Dermis microvascular lymphatic vessel endothelial cell (primary cell): ENCODE measurements around the gene BCAS3. TPM values are rescaled to one million over a fixed set of nuclear protein-coding genes. Genes with fewer than 3 reads are reported as not detected.
A peak's percentile ranks its signal among the peaks of the same experiment; 100 is the strongest.
"Not testable (repeated sequence)": the region's sequence is repeated elsewhere in the genome, so short reads cannot be mapped to it uniquely, and the experiment has no call there.

Source experiments
- DNase-seq, 2 donors: peaks; one replicate each; pipeline versions ENCODE4 v3.0.0 to v3.0.0-alpha.2; 2010; ENCODE audit warnings: low read depth in 2 of 2
- total RNA-seq: library from RNA; depleted of rRNA; stranded (reverse); fragments of >200 nt; gene quantifications from 2 replicates; pipeline ENCODE4 v1.2.1, GENCODE V29; 2014

Gene BCAS3
- total RNA-seq, 1 donor from 2014 or later = 11.3 TPM

DNA sequence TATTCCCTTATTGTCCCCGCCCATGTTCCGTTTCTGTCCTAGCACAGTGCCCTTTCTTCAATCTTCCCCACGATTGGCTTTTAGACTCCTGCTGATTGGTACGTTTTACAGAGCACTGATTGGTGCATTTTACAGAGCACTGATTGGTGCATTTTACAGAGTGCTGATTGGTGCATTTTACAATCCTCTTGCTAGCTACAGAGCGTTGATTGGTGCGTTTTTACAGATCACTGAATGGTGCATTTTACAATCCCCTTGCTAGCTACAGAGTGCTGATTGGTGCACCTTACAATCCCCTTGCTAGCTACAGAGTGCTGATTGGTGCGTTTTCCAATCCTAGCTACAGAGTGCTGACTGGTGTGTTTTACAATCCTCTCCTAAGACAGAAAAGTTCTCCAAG lies 3.0 kb upstream of the BCAS3 start:
- not testable (repeated sequence) for DNase-seq

DNA sequence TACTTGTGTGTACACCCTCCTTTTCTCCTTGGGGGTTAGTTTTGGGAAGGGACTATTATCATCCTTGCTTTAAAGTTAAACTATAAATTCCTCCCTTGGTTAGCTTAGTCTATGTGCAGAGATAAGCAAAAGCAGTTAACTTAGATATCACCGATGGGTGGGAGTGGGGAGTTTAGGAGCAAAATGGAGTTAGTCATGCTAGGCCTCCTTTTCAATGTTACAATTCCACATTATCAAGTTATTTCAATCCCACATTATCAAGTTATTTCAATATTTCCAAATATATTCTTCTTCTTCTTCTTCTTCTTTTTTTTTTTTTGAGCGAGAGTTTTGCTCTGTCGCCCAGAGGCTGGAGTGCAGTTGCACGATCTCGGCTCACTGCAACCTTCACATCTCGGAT lies 1.7 kb upstream of the BCAS3 start:
- DNase-seq = no peak

DNA sequence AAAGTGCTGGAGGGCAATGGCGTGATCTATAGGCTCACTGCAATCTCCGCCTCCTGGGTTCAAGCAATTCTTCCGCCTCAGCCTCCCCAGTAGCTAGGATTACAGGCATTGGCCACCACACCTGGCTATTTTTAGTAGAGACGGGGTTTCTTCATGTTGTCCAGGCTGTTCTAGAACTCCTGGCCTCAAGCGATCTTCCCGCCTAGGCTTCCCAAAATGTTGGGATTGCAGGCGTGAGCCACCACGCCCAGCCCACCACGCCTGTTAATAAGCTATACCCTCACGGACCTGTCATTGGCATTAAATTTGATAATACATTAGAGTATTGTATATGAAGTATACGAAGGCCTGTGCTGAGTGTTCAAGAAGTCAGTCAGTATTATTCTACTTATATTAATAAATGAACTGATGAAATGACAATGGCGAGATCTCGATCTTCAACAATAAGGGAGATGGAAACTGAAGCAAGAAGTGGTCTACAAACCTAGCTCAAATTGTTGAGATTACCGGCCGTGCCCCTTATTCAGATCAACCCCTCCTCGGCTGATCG lies 818 bp upstream of the BCAS3 start:
- peak in 1 of 2 donors; percentile 2 for DNase-seq

DNA sequence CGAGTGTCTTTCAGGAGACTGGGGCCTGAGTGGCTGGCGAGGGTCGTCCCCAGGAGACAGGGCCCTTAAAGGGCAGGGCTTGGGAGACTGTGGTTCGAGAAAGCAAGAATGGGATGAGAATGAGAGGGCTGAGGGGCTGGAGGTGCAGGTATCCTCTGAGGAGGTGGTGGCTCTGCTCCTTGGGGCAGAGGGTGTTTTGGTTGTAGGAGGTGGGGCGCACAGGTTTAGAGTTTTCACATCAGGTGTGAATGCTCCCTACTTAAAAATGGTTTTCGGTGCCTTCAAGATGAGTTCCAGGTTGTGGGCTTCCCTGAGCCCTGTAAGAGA lies 430 bp downstream of the BCAS3 start:
- DNase-seq = no peak

DNA sequence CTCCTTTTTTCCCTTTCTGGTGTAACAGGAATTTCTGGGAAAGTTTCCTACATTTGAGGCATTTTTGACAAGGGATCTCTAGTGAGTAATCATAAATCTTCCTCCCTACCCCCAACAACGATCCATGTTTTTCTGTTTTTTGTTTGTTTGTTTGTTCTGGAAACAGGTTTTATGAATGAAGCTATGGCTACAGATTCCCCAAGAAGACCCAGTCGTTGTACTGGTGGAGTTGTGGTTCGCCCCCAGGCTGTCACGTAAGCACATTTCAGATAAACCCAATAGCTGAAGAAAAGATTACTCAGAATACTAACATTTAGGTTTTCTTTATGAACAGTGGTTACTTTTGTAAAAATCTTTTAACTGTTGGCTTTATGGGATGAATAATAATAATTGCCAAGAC lies 1.6 kb downstream of the BCAS3 start:
- DNase-seq = no peak

DNA sequence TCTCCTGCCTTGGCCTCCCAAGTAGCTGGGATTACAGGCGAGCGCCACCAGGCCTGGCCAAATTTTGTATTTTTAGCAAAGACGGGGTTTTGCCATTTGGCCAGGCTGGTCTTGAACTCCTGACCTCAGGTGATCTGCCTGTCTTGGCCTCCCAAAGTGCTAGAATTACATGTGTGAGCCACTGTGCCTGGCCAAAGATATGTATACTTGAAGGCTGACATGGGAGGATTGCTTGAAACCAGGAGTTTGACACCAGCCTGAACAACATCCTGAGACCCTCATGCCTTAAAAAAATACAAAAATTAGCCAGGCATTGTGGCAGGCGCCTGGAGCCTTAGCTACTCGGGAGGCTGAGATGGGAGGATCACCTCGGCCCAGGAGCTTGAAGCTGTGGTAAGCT lies 3.1 kb downstream of the BCAS3 start:
- DNase-seq = no peak

DNA sequence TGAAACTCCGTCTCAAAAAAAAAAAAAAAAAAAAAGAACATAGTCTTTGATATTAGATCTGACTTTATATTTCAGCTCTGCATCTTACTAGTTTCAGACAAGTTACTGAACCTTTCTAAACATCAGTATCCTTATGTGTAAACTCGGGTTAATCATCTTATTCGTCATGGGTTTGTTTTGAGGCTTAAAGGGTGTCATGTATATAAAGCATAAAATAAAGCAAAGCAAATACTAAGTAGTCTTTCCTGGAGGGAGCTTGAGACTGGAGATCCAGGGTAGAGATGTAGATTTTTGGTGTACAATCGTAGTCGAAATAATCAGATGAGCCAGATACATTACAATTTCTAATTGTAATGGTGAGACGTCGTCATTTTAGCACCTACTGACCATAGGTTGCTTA lies 7.8 kb downstream of the BCAS3 start:
- no peak for DNase-seq

DNA sequence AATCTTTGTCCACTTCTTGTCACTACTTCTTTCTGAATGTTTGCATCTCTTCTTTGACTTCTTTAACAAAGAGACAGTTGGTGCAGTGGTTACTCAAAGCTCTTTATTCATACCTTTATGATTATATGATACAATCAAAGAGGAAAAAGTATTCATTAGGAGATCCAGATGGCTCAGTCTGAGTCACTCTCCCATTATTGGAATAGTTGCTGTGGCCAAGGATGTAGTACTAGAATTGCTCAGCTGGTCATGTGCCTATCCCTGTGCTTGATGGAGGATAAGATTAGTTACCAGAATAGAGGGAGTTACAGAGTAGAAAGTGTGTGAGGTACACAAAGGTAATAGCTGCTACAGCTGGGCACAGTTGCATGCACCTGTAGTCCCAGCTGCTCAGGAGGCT lies 18.3 kb downstream of the BCAS3 start:
- DNase-seq = no peak

DNA sequence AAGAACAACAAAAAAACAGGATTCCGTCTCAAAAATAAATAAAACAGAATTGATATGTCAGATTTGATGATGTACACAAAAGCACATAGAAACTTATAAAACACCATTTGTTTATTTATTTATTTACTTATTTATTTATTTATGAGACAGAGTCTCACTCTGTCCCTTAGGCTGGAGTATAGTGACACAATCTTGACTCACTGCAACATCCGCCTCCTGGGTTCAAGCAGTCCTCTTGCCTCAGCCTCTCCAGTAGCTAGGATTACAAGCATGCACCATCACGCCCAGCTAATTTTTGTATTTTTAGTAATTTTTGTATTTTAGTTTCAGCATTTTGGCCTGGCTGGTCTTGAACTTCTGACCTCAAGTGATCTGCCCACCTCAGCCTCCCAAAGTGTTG lies 21.4 kb downstream of the BCAS3 start:
- no peak for DNase-seq

DNA sequence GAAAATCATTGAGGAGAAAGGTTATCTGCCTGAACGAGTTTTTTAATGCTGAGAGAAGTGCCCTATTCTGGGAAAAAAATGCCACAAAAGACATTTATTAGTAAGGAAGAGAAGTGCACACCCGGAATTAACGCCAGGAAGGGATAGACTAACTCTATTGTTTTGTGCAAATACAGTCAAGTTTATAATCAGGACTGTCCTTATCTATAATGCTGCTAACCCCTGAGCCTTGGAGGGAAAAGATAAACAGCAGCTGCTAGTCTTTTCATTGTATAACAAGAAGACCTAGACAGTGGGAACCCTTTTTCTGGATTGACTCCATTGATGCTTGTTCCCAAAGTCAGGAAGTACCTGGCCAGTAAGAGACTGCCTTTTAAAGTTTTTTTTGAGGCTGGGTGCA lies 26.5 kb downstream of the BCAS3 start:
- peak in 1 of 2 donors; percentile 16 for DNase-seq

DNA sequence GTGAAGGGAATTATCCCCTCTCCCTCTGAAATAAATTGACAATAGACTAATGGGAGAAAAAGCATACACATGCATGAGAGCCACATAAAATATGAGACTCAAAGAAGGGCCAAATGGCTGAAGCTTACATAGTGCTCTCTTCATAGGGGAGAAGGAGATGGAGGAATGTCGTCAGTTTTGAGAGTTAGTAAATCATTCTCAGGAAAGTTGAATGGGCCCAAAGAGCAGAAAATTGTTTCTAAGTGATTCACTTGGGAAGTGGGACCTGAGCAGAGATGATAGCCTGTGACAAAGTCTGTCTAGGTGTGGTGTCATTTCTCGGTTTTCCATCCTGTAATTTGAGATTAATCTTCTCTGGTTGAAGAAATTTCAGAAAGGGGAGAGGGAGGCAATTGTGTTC lies 35.0 kb downstream of the BCAS3 start:
- DNase-seq = no peak

DNA sequence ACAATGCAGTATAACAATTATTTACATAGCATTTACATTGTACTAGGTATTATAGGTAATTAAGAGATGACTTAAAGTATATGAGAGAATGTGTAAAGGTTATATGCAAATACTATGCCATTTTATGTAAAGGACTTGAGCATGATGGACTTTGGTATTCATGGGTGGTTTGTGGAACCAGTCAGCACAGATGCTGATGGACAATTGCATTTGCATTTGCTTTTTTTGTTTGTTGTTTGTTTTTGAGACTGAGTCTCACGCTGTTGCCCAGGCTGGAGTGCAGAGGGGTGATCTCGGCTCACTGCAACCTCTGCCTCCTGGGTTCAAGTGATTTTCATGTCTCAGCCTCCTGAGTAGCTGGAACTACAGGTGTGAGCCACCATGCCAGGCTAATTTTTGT lies 36.0 kb downstream of the BCAS3 start:
- no peak for DNase-seq

DNA sequence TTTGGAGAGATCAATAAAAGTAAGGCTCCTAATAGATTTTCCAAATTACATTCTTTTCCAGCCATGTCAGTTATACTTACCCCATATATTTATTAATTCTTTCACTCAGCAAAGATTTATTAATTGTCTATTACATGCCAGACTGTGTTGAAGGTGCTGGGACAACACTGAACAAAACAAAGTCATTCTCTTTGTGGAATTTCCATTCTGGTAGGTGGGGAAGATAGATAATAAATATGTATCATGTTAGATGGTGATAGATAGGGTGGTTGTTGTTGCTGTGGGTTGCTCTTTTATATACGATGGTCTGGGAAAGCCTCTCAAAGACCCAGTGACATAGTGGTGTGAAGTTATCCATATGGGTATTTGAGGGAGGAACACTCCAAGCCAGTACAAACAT lies 39.1 kb downstream of the BCAS3 start:
- no peak for DNase-seq

DNA sequence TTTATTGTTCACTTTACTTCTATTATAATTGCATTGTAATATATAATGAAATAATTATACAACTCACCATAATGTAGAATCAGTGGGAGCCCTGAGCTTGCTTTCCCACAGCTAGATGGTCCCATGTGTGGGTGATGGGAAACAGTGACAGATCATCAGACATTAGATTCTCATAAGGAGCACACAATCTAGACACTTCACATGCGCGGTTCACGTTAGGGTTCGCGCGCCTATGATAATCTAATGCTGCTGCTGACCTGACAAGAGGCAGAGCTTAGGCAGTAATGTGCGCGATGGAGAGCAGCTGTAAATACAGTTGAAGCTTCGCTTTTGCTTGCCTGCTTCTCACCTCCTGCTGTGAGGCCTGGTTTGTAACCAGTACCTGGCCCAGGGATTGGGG lies 40.2 kb downstream of the BCAS3 start:
- DNase-seq = no peak

DNA sequence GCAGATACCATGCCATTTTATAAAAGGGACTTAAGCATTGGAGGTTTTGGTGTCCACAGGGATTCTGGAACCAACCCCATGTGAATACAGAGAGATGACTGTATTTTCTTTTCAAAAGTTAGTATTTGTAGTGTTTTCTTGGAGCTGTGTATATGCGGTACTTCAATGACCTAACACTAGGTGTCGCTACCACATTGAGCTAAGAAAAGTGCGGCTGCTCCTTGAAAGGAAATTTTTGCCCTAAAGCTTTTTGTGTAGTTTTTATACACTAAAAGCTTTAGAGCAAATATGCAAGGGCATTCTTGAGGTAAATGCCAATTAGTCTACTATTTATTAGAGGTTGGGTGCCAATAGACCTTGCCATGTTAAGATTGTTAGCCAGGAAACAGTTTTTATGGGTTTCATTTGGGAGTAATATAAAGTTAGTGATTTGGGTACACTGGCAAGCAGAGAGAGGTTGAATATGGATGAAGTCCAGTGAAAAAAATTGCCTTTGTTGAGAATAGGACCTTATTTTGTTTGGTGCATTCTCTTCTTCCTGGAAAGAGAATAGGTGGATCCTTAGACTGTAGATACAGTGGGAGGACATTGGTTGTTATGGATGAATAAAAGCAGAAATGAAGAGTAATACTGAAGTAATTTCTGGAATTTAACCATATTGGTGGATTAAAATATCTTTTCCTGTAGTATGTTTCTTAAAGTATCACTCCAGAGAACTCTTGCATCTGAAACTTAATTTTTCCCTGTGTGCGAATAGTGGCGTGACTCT lies 43.3 kb downstream of the BCAS3 start:
- peak; percentile 16 to 70 for DNase-seq

DNA sequence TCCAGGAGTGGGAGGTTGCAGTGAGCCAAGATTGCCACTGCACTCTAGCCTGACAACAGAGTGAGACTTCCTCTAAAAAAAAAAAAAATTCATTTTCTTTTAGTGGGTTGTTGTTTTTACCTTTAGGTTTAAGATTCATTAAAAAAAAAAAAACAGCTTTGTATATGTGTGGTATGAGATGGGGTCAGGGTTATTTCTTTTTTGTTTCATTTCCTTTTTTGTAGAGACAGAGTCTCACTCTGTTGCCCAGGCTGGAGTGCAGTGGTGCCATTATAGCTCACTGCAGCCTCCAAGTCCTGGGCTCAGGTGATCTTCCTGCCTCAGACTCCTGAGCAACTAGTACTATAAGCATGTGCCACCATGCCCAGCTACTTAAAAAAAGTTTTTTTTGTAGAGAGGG lies 47.0 kb downstream of the BCAS3 start:
- no peak for DNase-seq

DNA sequence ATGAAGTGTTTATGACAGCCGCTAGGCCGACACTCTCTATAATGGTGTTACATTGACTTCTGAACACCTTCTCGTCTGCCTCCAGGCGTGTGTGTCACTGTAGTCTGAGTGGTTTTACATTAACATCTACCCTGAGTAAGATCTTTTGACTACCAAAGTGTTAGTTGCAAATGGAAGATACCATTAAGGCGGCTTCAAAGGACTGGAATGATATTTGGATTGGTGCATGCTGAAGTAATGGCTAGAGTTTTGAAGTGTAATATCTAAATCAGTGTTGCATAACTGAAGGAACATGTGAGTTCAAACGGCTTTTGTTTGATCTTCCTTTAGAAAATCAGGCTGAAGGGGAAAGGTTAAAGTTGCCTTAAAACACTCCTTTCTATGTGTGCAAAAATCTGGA lies 52.2 kb downstream of the BCAS3 start:
- DNase-seq = no peak

DNA sequence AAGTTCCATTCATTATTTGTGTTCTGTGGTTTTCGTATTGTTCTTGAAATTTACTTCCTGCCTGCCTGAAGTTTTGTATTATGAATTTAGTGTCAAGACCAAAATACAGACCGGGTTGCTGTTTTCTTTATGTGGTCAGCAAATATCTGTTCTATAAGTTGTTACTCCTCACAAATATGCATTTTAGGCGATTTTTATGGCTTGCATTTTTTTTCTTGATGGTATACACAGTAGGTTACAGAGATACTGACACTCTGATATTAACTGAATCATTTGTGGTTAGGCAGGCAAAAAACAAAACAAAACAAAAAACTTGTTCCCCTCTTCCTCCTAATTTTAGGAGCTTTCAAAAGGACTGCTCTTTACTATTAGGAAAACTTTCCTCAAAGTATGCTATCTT lies 52.6 kb downstream of the BCAS3 start:
- no peak for DNase-seq

DNA sequence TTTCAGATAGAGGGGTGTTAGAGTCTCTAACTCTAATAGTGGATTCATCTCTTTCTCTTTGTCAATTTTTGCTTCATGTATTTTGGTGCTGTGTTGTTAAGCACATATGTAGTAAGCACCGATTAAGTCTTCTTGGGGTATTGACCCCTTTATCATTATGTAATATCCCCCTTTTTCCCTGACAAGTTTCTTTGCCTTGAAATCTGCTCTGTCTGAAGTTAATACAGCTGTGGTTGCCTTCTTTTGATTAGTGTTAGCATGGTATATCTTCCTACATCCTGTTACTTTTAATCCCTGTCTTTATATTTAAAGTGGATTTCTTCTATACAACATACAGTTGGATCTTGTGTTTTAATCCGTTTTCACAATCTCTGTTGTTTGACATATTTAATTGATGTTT lies 60.6 kb downstream of the BCAS3 start:
- DNase-seq = no peak

DNA sequence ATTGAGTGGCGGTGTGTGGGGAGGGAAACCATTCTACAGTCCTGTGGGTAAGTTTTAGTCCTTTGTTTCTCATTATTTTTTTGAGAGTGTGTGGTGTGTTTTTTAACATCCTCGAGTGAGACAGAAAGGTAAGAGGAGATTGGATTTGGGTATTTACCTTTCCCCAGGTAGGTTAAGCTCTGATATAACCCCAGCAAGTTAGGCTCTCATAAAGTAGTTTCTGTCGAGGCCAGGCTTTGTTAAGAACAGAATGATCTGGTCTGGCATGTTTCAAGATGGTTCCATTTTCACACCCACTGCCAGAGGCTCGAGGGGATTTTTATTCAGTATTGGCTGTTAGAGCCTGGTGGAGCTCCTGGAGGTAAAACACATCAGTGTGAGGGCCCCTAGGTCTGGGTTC lies 62.9 kb downstream of the BCAS3 start:
- no peak for DNase-seq

DNA sequence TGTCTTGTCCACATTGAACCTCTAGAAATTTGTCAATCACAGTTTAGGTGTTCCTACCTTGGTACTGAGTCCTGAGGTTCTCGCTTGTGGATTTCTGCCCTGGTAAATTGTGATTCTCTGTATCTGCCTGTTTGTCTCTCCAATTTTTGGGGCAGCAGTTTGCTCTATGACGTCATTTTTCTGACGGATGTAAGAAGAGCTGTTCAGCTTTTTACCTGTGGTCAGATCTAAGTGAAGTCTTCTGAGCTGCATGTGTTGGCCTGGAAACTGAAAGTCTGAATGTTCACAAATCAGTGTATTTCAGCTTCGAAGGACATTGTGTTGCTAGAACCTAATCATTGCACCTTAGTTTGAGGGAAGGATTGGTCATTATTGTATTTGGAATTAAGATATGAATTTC lies 63.4 kb downstream of the BCAS3 start:
- DNase-seq = no peak

DNA sequence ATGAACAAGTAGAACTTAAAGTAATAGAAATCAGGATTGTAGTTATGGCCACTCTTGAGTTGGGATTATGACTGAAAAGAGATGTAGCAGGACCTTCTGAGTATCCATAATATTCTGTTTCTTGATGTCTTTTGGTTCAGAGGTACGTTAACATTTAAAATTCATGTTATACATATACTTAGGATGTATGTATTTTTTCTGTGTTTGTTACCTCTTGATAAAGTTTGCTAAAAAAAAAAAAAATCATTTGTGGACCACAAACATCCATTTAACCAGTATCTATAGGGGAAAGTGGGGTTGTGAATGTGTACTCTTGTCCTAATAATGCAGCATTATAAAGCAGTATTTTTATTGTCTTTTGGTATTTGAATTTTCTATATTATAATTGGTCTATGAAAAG lies 65.6 kb downstream of the BCAS3 start:
- DNase-seq = no peak

DNA sequence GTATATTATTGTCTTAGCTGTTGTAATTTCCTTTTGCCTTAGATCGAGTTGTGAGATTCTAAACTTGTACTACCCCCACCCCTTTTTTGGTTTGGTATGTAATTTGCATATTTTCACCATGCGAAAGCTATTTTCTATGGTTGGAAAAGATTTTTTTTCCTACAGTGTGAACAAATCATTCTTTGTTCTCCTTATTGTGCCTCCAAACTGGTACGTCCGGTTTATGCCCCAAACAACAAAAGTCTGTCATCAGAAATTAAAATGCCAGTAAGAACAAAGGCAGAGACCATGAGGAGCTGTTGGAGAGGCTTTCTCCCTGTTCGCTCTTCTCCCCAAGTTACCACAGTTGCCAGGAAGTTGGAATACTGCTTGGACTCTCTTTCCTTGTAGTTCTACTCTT lies 66.1 kb downstream of the BCAS3 start:
- peak in 1 of 2 donors; percentile 3 for DNase-seq
